ENCODE data around the gene RAB13. TPM values are rescaled to one million over a fixed set of nuclear protein-coding genes. Genes with fewer than 3 reads are reported as not detected.
A peak's percentile ranks its signal among the peaks of the same experiment; 100 is the strongest.
"Not testable (repeated sequence)": the region's sequence is repeated elsewhere in the genome, so short reads cannot be mapped to it uniquely, and the experiment has no call there.

The RAB13 gene
- total RNA-seq, 2 experiments from 2014 or later = 16.6 to 19.0 TPM

- Mint-ChIP-seq H3K27me3 (no peaks in the 10 kb centered on the region), H3K36me3 (ENCODE audit: low read depth) (peaks cover 49% of the 10 kb centered on the region), H3K4me3 (no peak overlapping the region), H3K27ac (peak overlapping the region; percentile 37), H3K9me3 (ENCODE audit: low read depth) (no peaks in the 10 kb centered on the region), H3K4me1 (peaks cover 29% of the 10 kb centered on the region)
- POLR2A ChIA-PET = interaction anchor here (0.6 kb wide), 1 partner anchor 270 kb away, joined by 4 read pairs; no protein-coding TSS in a partner anchor
- intact Hi-C loops (cut with DNase I, micrococcal nuclease) = no loop called here
- DNase-seq (no peak), ATAC-seq (no peak)
- CTCF ChIA-PET = interaction anchor here (0.8 kb wide), 2 partner anchors 11 to 177 kb away, joined by 3 read pairs; no protein-coding TSS in a partner anchor
These were observed 9.1 kb upstream of the RAB13 start for GRCh38 chr1:153995202-153995601.

DNA sequence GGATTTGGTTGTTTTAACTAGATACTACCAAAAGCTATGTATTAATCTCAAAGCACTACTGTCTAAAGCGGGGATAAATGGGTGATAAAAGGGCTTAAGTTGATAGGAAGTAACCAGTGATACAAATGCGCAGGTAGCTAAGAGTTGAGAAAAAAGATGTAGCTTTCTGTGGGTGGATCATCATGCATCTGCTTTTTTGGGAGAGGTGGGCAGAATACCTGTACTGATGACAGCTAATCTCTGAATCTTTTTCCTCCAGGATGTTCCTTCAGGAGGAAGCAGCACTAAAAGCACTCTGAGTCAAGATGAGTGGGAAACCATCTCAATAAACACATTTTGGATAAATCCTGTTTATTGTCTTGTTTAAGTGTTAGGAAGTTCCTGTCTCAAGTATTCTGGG, 5.7 kb upstream of the RAB13 start:
- H3K4me3 Mint-ChIP-seq = peak overlapping the region; percentile 93
- ATAC-seq (no peak), DNase-seq (no peak)
- H3K9me3 Mint-ChIP-seq (ENCODE audit: low read depth) = no peaks in the 10 kb centered on the region
- intact Hi-C loops (cut with DNase I, micrococcal nuclease) = loop anchor here (2.0 to 5.0 kb wide), 7 partner anchors 69 to 335 kb away; partner anchors contain the start of genes ATP8B2 (in 1 of the 2), GATAD2B (in 1 of the 2), HAX1 (in 1 of the 2) and NUP210L (in 1 of the 2)
- H3K27ac Mint-ChIP-seq = peak overlapping the region; percentile 96
- POLR2A ChIA-PET = interaction anchor here (0.6 to 2.0 kb wide), 6 partner anchors 14 to 88 kb away, joined by 3 to 25 read pairs (median 16); partner anchors contain the start of genes DENND4B, GATAD2B, JTB and SLC39A1
- no peaks in the 10 kb centered on the region for H3K27me3 Mint-ChIP-seq
- H3K4me1 Mint-ChIP-seq = peaks cover 39% of the 10 kb centered on the region
- CTCF ChIA-PET = interaction anchor here (0.6 to 7.7 kb wide), 3 partner anchors 16 to 1329 kb away, joined by 3 to 66 read pairs (median 4); partner anchors contain the start of genes JTB and RUSC1
- peaks cover 49% of the 10 kb centered on the region for H3K36me3 Mint-ChIP-seq (ENCODE audit: low read depth)

- intact Hi-C loops (cut with DNase I, micrococcal nuclease) = loop anchor here (2.0 to 5.0 kb wide), 7 partner anchors 68 to 336 kb away; partner anchors contain the start of genes ATP8B2 (in 1 of the 2), GATAD2B (in 1 of the 2), HAX1 (in 1 of the 2) and NUP210L (in 1 of the 2)
- Mint-ChIP-seq H3K27ac (peak overlapping the region; percentile 96), H3K9me3 (ENCODE audit: low read depth) (no peaks in the 10 kb centered on the region), H3K27me3 (no peaks in the 10 kb centered on the region), H3K36me3 (ENCODE audit: low read depth) (peaks cover 49% of the 10 kb centered on the region), H3K4me1 (peaks cover 44% of the 10 kb centered on the region), H3K4me3 (peak overlapping the region; percentile 93)
- ATAC-seq (no peak), DNase-seq (no peak)
- POLR2A ChIA-PET = interaction anchor here (0.5 to 2.0 kb wide), 14 partner anchors 11 to 459 kb away, joined by 3 to 41 read pairs (median 5); partner anchors contain the start of genes CREB3L4, CRTC2, DENND4B and GATAD2B
- CTCF ChIA-PET = interaction anchor here (0.6 to 7.7 kb wide), 4 partner anchors 15 to 1059 kb away, joined by 3 to 66 read pairs (median 5); partner anchors contain the start of gene JTB
These were observed 5.1 kb upstream of the RAB13 start for GRCh38 chr1:153991151-153991630.

- no peaks in the 10 kb centered on the region for H3K27me3 Mint-ChIP-seq
- ChIA-PET POLR2A (interaction anchor here (0.5 to 2.0 kb wide), 27 partner anchors 8 to 459 kb away, joined by 3 to 41 read pairs (median 4); partner anchors contain the start of genes CHTOP, CREB3L4, CRTC2 and DENND4B), CTCF (interaction anchor here (0.6 to 7.7 kb wide), 9 partner anchors 15 to 1059 kb away, joined by 3 to 66 read pairs (median 3); partner anchors contain the start of genes GATAD2B and JTB)
- DNase-seq (peak; percentile 91), ATAC-seq (peak; percentile 90)
- peak within 1 kb of the TSS; percentile 96 for H3K27ac Mint-ChIP-seq
- peaks cover 46% of the 10 kb centered on the region for H3K36me3 Mint-ChIP-seq (ENCODE audit: low read depth)
- intact Hi-C loops (cut with DNase I, micrococcal nuclease) = loop anchor here (1.0 to 5.0 kb wide), 18 partner anchors 13 to 337 kb away; partner anchors contain the start of genes CRTC2 (in 2 of the 2), HAX1 (in 2 of the 2), ATP8B2 (in 1 of the 2) and DENND4B (in 1 of the 2)
- peak within 1 kb of the TSS; percentile 93 for H3K4me3 Mint-ChIP-seq
- H3K4me1 Mint-ChIP-seq = peaks cover 49% of the 10 kb centered on the region
- H3K9me3 Mint-ChIP-seq (ENCODE audit: low read depth) = no peaks in the 10 kb centered on the region
These were observed 4.5 kb upstream of the RAB13 start, which contains the start of gene RPS27 for GRCh38 chr1:153990468-153991150. Gene RPS27 (plus strand): TSS chr1:153990762. CDS start chr1:153990797, 35 bp downstream.

DNA sequence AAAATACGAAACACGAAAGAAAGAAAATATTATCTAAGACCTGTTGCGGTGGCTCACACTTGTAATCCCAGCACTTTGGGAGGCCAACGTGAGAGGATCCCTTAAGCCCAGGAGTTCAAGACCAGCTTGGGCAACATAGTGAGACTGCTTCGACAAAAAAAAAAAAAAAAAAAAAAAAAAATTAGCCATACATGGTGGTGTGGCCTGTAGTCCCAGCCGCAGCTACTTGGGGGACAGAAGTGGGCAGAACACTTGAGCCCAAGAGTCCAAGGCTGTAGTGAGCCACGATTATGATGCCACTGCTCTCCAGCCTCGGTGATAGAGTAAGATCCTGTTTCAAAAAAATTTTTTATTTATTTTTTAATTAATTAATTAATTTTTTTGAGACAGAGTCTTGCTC, 1.5 kb upstream of the RAB13 start:
- Mint-ChIP-seq H3K36me3 (ENCODE audit: low read depth) (peaks cover 22% of the 10 kb centered on the region), H3K4me3 (no peak overlapping the region), H3K27ac (no peak overlapping the region), H3K9me3 (ENCODE audit: low read depth) (no peaks in the 10 kb centered on the region), H3K27me3 (no peaks in the 10 kb centered on the region), H3K4me1 (peaks cover 47% of the 10 kb centered on the region)
- intact Hi-C loops (cut with DNase I, micrococcal nuclease) = loop anchor here (1.0 to 5.0 kb wide), 3 partner anchors 21 to 477 kb away; partner anchors contain the start of genes CREB3L4 (in 1 of the 2) and DENND4B (in 1 of the 2)
- ChIA-PET POLR2A (no interaction called here), CTCF (interaction anchor here (0.5 to 7.7 kb wide), 25 partner anchors 11 to 477 kb away, joined by 3 to 66 read pairs (median 4); partner anchors contain the start of genes CREB3L4, CRTC2, DENND4B and JTB)
- ATAC-seq = no peak
- DNase-seq = no peak

GRCh38 chr1:153985341-153985912, 712 bp downstream of the RAB13 start:
- POLR2A ChIA-PET = interaction anchor here (1.1 to 1.3 kb wide), 2 partner anchors 18 to 40 kb away, joined by 3 to 8 read pairs; partner anchors contain the start of gene CREB3L4
- Mint-ChIP-seq H3K9me3 (ENCODE audit: low read depth) (no peaks in the 10 kb centered on the region), H3K4me1 (peaks cover 34% of the 10 kb centered on the region), H3K27ac (peak overlapping the region; percentile 71), H3K36me3 (ENCODE audit: low read depth) (no peaks in the 10 kb centered on the region), H3K4me3 (peak overlapping the region; percentile 68), H3K27me3 (no peaks in the 10 kb centered on the region)
- intact Hi-C loops (cut with DNase I, micrococcal nuclease) = loop anchor here in 1 of 2 experiments (5.0 kb wide), 1 partner anchor 38 kb away; the partner anchor contains the start of gene DENND4B
- CTCF ChIA-PET = interaction anchor here (0.6 to 7.7 kb wide), 16 partner anchors 10 to 475 kb away, joined by 3 to 66 read pairs (median 4); partner anchors contain the start of genes CREB3L4, DENND4B and JTB
- peak; percentile 61 for ATAC-seq
- DNase-seq = peak; percentile 75

GRCh38 chr1:153984123-153984894, 1.8 kb downstream of the RAB13 start:
- Mint-ChIP-seq H3K27ac (peak overlapping the region; percentile 7), H3K4me3 (no peak overlapping the region), H3K9me3 (ENCODE audit: low read depth) (no peaks in the 10 kb centered on the region), H3K4me1 (peaks cover 29% of the 10 kb centered on the region), H3K27me3 (no peaks in the 10 kb centered on the region), H3K36me3 (ENCODE audit: low read depth) (no peaks in the 10 kb centered on the region)
- no peak for DNase-seq
- ATAC-seq = no peak
- ChIA-PET CTCF (interaction anchor here (0.6 to 7.7 kb wide), 10 partner anchors 8 to 474 kb away, joined by 3 to 66 read pairs (median 3); partner anchors contain the start of genes CREB3L4 and JTB), POLR2A (no interaction called here)
- intact Hi-C loops (cut with DNase I, micrococcal nuclease) = no loop called here

- H3K4me3 Mint-ChIP-seq; H3K27me3 Mint-ChIP-seq; H3K27ac Mint-ChIP-seq; CTCF ChIA-PET; POLR2A ChIA-PET; DNase-seq; H3K9me3 Mint-ChIP-seq (ENCODE audit: low read depth); intact Hi-C loops (cut with DNase I, micrococcal nuclease); H3K36me3 Mint-ChIP-seq (ENCODE audit: low read depth); ATAC-seq: not testable (repeated sequence)
- H3K4me1 Mint-ChIP-seq = peaks cover 32% of the 10 kb centered on the region
These were observed 4.4 kb downstream of the RAB13 start for GRCh38 chr1:153981735-153982134.

DNA sequence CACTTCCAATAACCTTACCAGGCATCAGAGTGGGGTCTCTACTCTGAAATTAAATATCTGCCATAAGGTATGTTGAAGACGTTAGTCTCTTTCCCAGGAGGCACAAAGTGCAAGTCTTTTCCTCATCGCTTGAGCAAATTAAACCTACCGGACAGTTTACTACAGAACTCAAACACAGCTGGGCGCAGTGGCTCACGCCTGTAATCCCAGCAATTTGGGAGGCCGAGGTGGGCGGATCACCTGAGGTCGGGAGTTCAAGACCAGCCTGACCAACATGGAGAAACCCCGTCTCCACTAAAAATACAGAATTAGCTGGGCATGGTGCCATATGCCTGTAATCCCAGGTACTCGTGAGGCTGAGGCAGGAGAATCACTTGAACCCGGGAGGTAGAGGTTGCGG, 7.0 kb downstream of the RAB13 start:
- DNase-seq; H3K9me3 Mint-ChIP-seq (ENCODE audit: low read depth); H3K27me3 Mint-ChIP-seq; ATAC-seq: not testable (repeated sequence)
- H3K4me1 Mint-ChIP-seq = peaks cover 29% of the 10 kb centered on the region
- peaks cover 33% of the 10 kb centered on the region for H3K36me3 Mint-ChIP-seq (ENCODE audit: low read depth)
- H3K27ac Mint-ChIP-seq = peak overlapping the region; percentile 69
- CTCF ChIA-PET = interaction anchor here (0.7 to 6.7 kb wide), 8 partner anchors 9 to 204 kb away, joined by 3 to 66 read pairs (median 4); partner anchors contain the start of genes CREB3L4, RAB13, RPS27 and SLC27A3
- peak overlapping the region; percentile 97 for H3K4me3 Mint-ChIP-seq
- POLR2A ChIA-PET = interaction anchor here (0.6 to 4.2 kb wide), 3 partner anchors 12 to 436 kb away, joined by 4 to 49 read pairs (median 25); partner anchors contain the start of genes CREB3L4 and RPS27
- intact Hi-C loops (cut with DNase I, micrococcal nuclease) = loop anchor here in 1 of 2 experiments (5.0 kb wide), 1 partner anchor 252 kb away; the partner anchor contains the start of gene INTS3

All from activated CD4-positive, alpha-beta T cell treated with anti-CD3 and anti-CD28 coated beads for 36 hours (primary cell).